Frontal cortex (tissue), 4 donors: ENCODE data around the gene CHI3L2. TPM values are rescaled to one million over a fixed set of nuclear protein-coding genes. Genes with fewer than 3 reads are reported as not detected.
"Not testable (repeated sequence)": the region's sequence is repeated elsewhere in the genome, so short reads cannot be mapped to it uniquely, and the experiment has no call there.

Experiments used
- DNase-seq, 2 donors: peaks; one replicate each; pipeline ENCODE4 v3.0.0; 2012; ENCODE audit warnings: low spot score in 2 of 2
- FAIRE-seq: peaks from 2 replicates; lab custom pipeline; 2012; peaks lifted over from hg19 to GRCh38; lab: Jason Lieb, UNC
- total RNA-seq: library from RNA; depleted of rRNA; stranded (reverse); fragments of >200 nt; gene quantifications from one replicate; pipeline ENCODE4 v1.2.3, GENCODE V29; 2014
- donor health status: control.
- donor health status: control.
- donor health status: control.

CHI3L2 gene
- total RNA-seq, 1 donor from 2014 or later: 0.41 TPM

- DNase-seq: no peak
Observed at GRCh38 chr1:111201275-111202090, 26.0 kb upstream of the CHI3L2 start.

GRCh38 chr1:111202366-111202706 lies 25.2 kb upstream of the CHI3L2 start:
- FAIRE-seq: no peak
- DNase-seq: no peak

More at GRCh38 chr1:111201275-111202090, 26.0 kb upstream of the CHI3L2 start:
- no peak for FAIRE-seq

- FAIRE-seq (no peak), DNase-seq (no peak)
Observed at GRCh38 chr1:111202707-111203623, 24.5 kb upstream of the CHI3L2 start.

- FAIRE-seq (no peak), DNase-seq (peak; percentile 60 to 73)
Observed at GRCh38 chr1:111203681-111204200, 23.8 kb upstream of the CHI3L2 start.

GRCh38 chr1:111204201-111204982 lies 23.1 kb upstream of the CHI3L2 start:
- FAIRE-seq (no peak), DNase-seq (peak in 1 of 2 donors; percentile 45)

GRCh38 chr1:111204983-111205713 lies 22.4 kb upstream of the CHI3L2 start:
- no peak for FAIRE-seq

GRCh38 chr1:111205714-111206050 lies 21.8 kb upstream of the CHI3L2 start:
- DNase-seq (no peak), FAIRE-seq (no peak)

More at GRCh38 chr1:111204983-111205713, 22.4 kb upstream of the CHI3L2 start:
- no peak for DNase-seq

GRCh38 chr1:111208921-111209320 lies 18.6 kb upstream of the CHI3L2 start:
- no peak for FAIRE-seq
- DNase-seq: no peak

- no peak for FAIRE-seq
- no peak for DNase-seq
Observed at GRCh38 chr1:111209622-111210021, 17.9 kb upstream of the CHI3L2 start.

GRCh38 chr1:111211921-111212320 lies 15.6 kb upstream of the CHI3L2 start:
- DNase-seq (no peak), FAIRE-seq (no peak)

- FAIRE-seq: no peak
- DNase-seq: no peak
Observed at GRCh38 chr1:111212634-111213335, 14.7 kb upstream of the CHI3L2 start.

GRCh38 chr1:111213412-111213811 lies 14.1 kb upstream of the CHI3L2 start:
- no peak for FAIRE-seq
- DNase-seq: no peak

- DNase-seq (no peak), FAIRE-seq (no peak)
Observed at GRCh38 chr1:111214074-111214801, 13.3 kb upstream of the CHI3L2 start.

- no peak for DNase-seq
- FAIRE-seq: no peak
Observed at GRCh38 chr1:111214884-111215283, 12.6 kb upstream of the CHI3L2 start.

- not testable (repeated sequence) for FAIRE-seq, DNase-seq
Observed at GRCh38 chr1:111215285-111215684, 12.2 kb upstream of the CHI3L2 start.

GRCh38 chr1:111216751-111217150 lies 10.8 kb upstream of the CHI3L2 start:
- no peak for FAIRE-seq
- no peak for DNase-seq

- DNase-seq: no peak
- FAIRE-seq: no peak
Observed at GRCh38 chr1:111217183-111217910, 10.2 kb upstream of the CHI3L2 start.
